GM12878 (cell line): ENCODE measurements around the gene LRRC8D. TPM values are rescaled to one million over a fixed set of nuclear protein-coding genes. Genes with fewer than 3 reads are reported as not detected.

Experiments used
- JUND ChIP-seq: IDR thresholded peaks from 2 replicates; pipeline ENCODE4 v1.6.1; 2012; ENCODE audit warnings: low read depth, mild to moderate bottlenecking, low read length, improper control_type of control experiment, moderate library complexity
- MEF2B ChIP-seq: fragments of 450-650 bp; IDR thresholded peaks from 2 replicates; pipeline ENCODE4 v1.6.1; 2018; ENCODE audit warnings: mild to moderate bottlenecking, moderate library complexity; ENCODE audit not compliant: partially characterized antibody, poor library complexity, severe bottlenecking
- POLR2AphosphoS5 ChIP-seq: IDR thresholded peaks from 2 replicates; pipeline ENCODE4 v1.6.1; 2011; ENCODE audit warnings: mild to moderate bottlenecking, low read length, inconsistent platforms
- SMARCA5 ChIP-seq: fragments of 450-650 bp; IDR thresholded peaks from 2 replicates; pipeline ENCODE4 v1.6.1; 2017; ENCODE audit warnings: mild to moderate bottlenecking
- SP1 ChIP-seq: IDR thresholded peaks from one replicate; pipeline ENCODE4 v1.6.1; 2011; ENCODE audit warnings: low read depth, low read length
- STAT3 ChIP-seq: IDR thresholded peaks from 2 replicates; pipeline ENCODE4 v1.6.1; 2011; ENCODE audit warnings: low read depth, low read length, improper control_type of control experiment
- SUPT20H ChIP-seq: IDR thresholded peaks from 2 replicates; pipeline ENCODE4 v1.6.1; 2011; ENCODE audit warnings: low read depth, mild to moderate bottlenecking, low read length, moderate library complexity, borderline replicate concordance; ENCODE audit not compliant: control insufficient read depth
- TBL1XR1 ChIP-seq: IDR thresholded peaks from 2 replicates; pipeline ENCODE4 v1.6.1; 2012; ENCODE audit warnings: low read depth, low read length, improper control_type of control experiment
- polyA plus RNA-seq, 11 experiments: library from polyadenylated mRNA; depleted of rRNA in 4 of 11; unstranded in 6 of 11; stranded (reverse) in 5 of 11; fragments of >200 nt; fragmentation: Nextera tagmentation in 4 of 11; fragmentation: Illumina TruSeq in 1 of 11; extraction: Ambion mirVana in 4 of 11; extraction: Trizol in 1 of 11; gene quantifications; 1 replicate in 1 of 11; 2 replicates in 10 of 11; pipeline versions ENCODE4 v1.2.1 to v1.2.3, GENCODE V29; 2011 to 2016; ENCODE audit warnings: inconsistent platforms in 2 of 11, missing spikeins in 2 of 11, low read depth in 1 of 11
- total RNA-seq, 4 experiments: library from RNA; depleted of rRNA in 3 of 4; stranded (reverse); fragments of >200 nt in 3 of 4; fragmentation: Illumina TruSeq in 1 of 4; extraction: Trizol in 1 of 4; gene quantifications; 2 replicates each; pipeline versions ENCODE4 v1.2.1 to v1.2.3, GENCODE V29; 2013 to 2021
- TF ChIP-seq, protein P1 (sequence below): fragments of 450-650 bp; IDR thresholded peaks from 2 replicates; pipeline ENCODE4 v1.6.1; 2014; ENCODE audit warnings: mild to moderate bottlenecking
- TF ChIP-seq, protein P2 (sequence below): fragments of 450-650 bp; formaldehyde crosslinking; IDR thresholded peaks from 2 replicates; pipeline ENCODE4 v1.5.0; 2022; ENCODE audit warnings: mild to moderate bottlenecking, missing genetic modification characterization
- TF ChIP-seq, protein P3 (sequence below): IDR thresholded peaks from 2 replicates; pipeline ENCODE4 v1.6.1; 2011; ENCODE audit warnings: mild to moderate bottlenecking, low read depth, low read length, moderate library complexity; ENCODE audit not compliant: insufficient replicate concordance
- TF ChIP-seq, protein P4 (sequence below): fragments of 450-650 bp; IDR thresholded peaks from 2 replicates; pipeline ENCODE4 v1.6.1; 2018; ENCODE audit warnings: borderline replicate concordance, mild to moderate bottlenecking; ENCODE audit not compliant: partially characterized antibody
- TF ChIP-seq, protein P5 (sequence below): IDR thresholded peaks from 2 replicates; pipeline ENCODE4 v1.6.1; 2011; ENCODE audit warnings: low read depth, low read length, improper control_type of control experiment, borderline replicate concordance

Gene LRRC8D
- total and polyA plus RNA-seq, 10 of the 15 experiments (the other 5 are each of a cell fraction or from before 2014, with no cell fraction given): 5.6 to 44.1 (median 26.8) TPM

DNA sequence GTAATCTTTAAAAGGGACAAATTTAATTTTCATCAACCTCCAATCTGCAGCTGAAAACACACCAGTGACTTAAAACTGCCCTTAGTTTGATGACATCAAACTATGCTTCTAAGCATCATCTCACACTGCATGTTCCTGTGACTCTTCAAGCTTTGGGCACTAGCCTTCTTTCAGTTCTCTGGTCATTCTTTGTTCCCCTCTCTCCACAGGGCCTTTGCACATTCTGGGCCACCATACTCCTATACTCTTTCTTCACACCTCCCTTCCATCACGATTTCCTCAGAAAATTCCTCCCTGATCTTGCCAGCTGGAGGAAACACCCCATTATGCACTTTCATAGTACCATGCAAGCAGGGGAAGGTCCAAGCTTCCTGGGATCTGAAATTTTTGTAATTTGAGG is 96.5 kb downstream of the LRRC8D start (continued):
- TF ChIP-seq, protein P1, sequence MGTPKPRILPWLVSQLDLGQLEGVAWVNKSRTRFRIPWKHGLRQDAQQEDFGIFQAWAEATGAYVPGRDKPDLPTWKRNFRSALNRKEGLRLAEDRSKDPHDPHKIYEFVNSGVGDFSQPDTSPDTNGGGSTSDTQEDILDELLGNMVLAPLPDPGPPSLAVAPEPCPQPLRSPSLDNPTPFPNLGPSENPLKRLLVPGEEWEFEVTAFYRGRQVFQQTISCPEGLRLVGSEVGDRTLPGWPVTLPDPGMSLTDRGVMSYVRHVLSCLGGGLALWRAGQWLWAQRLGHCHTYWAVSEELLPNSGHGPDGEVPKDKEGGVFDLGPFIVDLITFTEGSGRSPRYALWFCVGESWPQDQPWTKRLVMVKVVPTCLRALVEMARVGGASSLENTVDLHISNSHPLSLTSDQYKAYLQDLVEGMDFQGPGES: no peak
- TF ChIP-seq, protein P2, sequence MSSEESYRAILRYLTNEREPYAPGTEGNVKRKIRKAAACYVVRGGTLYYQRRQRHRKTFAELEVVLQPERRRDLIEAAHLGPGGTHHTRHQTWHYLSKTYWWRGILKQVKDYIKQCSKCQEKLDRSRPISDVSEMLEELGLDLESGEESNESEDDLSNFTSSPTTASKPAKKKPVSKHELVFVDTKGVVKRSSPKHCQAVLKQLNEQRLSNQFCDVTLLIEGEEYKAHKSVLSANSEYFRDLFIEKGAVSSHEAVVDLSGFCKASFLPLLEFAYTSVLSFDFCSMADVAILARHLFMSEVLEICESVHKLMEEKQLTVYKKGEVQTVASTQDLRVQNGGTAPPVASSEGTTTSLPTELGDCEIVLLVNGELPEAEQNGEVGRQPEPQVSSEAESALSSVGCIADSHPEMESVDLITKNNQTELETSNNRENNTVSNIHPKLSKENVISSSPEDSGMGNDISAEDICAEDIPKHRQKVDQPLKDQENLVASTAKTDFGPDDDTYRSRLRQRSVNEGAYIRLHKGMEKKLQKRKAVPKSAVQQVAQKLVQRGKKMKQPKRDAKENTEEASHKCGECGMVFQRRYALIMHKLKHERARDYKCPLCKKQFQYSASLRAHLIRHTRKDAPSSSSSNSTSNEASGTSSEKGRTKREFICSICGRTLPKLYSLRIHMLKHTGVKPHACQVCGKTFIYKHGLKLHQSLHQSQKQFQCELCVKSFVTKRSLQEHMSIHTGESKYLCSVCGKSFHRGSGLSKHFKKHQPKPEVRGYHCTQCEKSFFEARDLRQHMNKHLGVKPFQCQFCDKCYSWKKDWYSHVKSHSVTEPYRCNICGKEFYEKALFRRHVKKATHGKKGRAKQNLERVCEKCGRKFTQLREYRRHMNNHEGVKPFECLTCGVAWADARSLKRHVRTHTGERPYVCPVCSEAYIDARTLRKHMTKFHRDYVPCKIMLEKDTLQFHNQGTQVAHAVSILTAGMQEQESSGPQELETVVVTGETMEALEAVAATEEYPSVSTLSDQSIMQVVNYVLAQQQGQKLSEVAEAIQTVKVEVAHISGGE: no peak
- TF ChIP-seq STAT3: no peak
- TF ChIP-seq, protein P3, sequence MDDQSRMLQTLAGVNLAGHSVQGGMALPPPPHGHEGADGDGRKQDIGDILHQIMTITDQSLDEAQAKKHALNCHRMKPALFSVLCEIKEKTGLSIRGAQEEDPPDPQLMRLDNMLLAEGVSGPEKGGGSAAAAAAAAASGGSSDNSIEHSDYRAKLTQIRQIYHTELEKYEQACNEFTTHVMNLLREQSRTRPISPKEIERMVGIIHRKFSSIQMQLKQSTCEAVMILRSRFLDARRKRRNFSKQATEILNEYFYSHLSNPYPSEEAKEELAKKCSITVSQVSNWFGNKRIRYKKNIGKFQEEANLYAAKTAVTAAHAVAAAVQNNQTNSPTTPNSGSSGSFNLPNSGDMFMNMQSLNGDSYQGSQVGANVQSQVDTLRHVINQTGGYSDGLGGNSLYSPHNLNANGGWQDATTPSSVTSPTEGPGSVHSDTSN: no peak
- TF ChIP-seq POLR2AphosphoS5: no peak
- TF ChIP-seq, protein P4, sequence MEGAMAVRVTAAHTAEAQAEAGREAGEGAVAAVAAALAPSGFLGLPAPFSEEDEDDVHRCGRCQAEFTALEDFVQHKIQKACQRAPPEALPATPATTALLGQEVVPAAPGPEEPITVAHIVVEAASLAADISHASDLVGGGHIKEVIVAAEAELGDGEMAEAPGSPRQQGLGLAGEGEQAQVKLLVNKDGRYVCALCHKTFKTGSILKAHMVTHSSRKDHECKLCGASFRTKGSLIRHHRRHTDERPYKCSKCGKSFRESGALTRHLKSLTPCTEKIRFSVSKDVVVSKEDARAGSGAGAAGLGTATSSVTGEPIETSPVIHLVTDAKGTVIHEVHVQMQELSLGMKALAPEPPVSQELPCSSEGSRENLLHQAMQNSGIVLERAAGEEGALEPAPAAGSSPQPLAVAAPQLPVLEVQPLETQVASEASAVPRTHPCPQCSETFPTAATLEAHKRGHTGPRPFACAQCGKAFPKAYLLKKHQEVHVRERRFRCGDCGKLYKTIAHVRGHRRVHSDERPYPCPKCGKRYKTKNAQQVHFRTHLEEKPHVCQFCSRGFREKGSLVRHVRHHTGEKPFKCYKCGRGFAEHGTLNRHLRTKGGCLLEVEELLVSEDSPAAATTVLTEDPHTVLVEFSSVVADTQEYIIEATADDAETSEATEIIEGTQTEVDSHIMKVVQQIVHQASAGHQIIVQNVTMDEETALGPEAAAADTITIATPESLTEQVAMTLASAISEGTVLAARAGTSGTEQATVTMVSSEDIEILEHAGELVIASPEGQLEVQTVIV: no peak
- no peak for TF ChIP-seq MEF2B
- TF ChIP-seq, protein P5, sequence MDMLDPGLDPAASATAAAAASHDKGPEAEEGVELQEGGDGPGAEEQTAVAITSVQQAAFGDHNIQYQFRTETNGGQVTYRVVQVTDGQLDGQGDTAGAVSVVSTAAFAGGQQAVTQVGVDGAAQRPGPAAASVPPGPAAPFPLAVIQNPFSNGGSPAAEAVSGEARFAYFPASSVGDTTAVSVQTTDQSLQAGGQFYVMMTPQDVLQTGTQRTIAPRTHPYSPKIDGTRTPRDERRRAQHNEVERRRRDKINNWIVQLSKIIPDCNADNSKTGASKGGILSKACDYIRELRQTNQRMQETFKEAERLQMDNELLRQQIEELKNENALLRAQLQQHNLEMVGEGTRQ: no peak
- no peak for TF ChIP-seq SMARCA5
- no peak for TF ChIP-seq JUND
- TF ChIP-seq SUPT20H: no peak
- TF ChIP-seq SP1: no peak
- no peak for TF ChIP-seq TBL1XR1
